Measurements from ENCODE around the gene CSRNP3.

GRCh38 chr2:165678882-165679281 is 209.4 kb downstream of the CSRNP3 start:
- TF ChIP-seq CTCF (IDR thresholded peaks at IDR 0.05) (no peak), POLR2A (IDR thresholded peaks at IDR 0.05) (no peak), POLR2AphosphoS5 (IDR thresholded peaks at IDR 0.05) (no peak), EP300 (IDR thresholded peaks at IDR 0.05) (no peak)

Data from stomach (tissue), 4 donors.